ENCODE measurements around the gene METRN. TPM values are rescaled to one million over a fixed set of nuclear protein-coding genes. Genes with fewer than 3 reads are reported as not detected.
"Not testable (repeated sequence)": the region's sequence is repeated elsewhere in the genome, so short reads cannot be mapped to it uniquely, and the experiment has no call there.

METRN gene
- total RNA-seq, 3 donors from 2014 or later, result 23.8 to 34.7 (median 28.2) TPM

- Mint-ChIP-seq H3K36me3 (ENCODE audit: insufficient read depth) (no peaks in the 10 kb centered on the region), H3K27me3 (ENCODE audit: low read depth) (peaks cover 53% of the 10 kb centered on the region), H3K4me3 (no peak overlapping the region), H3K9me3 (no peaks in the 10 kb centered on the region), H3K4me1 (ENCODE audit: low read depth) (peaks cover 4% of the 10 kb centered on the region)
- ATAC-seq (no peak), DNase-seq (no peak)
These were observed 7.8 kb upstream of the METRN start for GRCh38 chr16:707062-707538.

- H3K36me3 Mint-ChIP-seq (ENCODE audit: insufficient read depth), result no peaks in the 10 kb centered on the region
- H3K9me3 Mint-ChIP-seq, result no peaks in the 10 kb centered on the region
- peaks cover 2% of the 10 kb centered on the region for H3K4me1 Mint-ChIP-seq (ENCODE audit: low read depth)
- DNase-seq (no peak), ATAC-seq (no peak)
- peaks cover 50% of the 10 kb centered on the region for H3K27me3 Mint-ChIP-seq (ENCODE audit: low read depth)
- no peak overlapping the region for H3K4me3 Mint-ChIP-seq
These were observed 6.9 kb upstream of the METRN start for GRCh38 chr16:708019-708418.

GRCh38 chr16:708959-709358, 6.0 kb upstream of the METRN start:
- Mint-ChIP-seq H3K9me3 (no peaks in the 10 kb centered on the region), H3K4me3 (no peak overlapping the region), H3K27me3 (ENCODE audit: low read depth) (peaks cover 49% of the 10 kb centered on the region), H3K36me3 (ENCODE audit: insufficient read depth) (no peaks in the 10 kb centered on the region), H3K4me1 (ENCODE audit: low read depth) (peaks cover 2% of the 10 kb centered on the region)
- ATAC-seq (no peak), DNase-seq (no peak)

GRCh38 chr16:709566-710499, 5.1 kb upstream of the METRN start:
- Mint-ChIP-seq H3K9me3 (no peaks in the 10 kb centered on the region), H3K36me3 (ENCODE audit: insufficient read depth) (no peaks in the 10 kb centered on the region), H3K4me1 (ENCODE audit: low read depth) (peaks cover 2% of the 10 kb centered on the region), H3K27me3 (ENCODE audit: low read depth) (peaks cover 49% of the 10 kb centered on the region), H3K4me3 (no peak overlapping the region)
- DNase-seq (no peak), ATAC-seq (no peak)

- Mint-ChIP-seq H3K9me3 (no peaks in the 10 kb centered on the region), H3K27me3 (ENCODE audit: low read depth) (peaks cover 49% of the 10 kb centered on the region), H3K4me3 (no peak overlapping the region), H3K36me3 (ENCODE audit: insufficient read depth) (no peaks in the 10 kb centered on the region), H3K4me1 (ENCODE audit: low read depth) (peaks cover 2% of the 10 kb centered on the region)
- no peak for DNase-seq
- ATAC-seq, result no peak
These were observed 4.3 kb upstream of the METRN start for GRCh38 chr16:710500-711075.

- H3K4me3 Mint-ChIP-seq, result no peak overlapping the region
- H3K4me1 Mint-ChIP-seq (ENCODE audit: low read depth), result peaks cover 2% of the 10 kb centered on the region
- H3K27me3 Mint-ChIP-seq (ENCODE audit: low read depth), result peaks cover 49% of the 10 kb centered on the region
- no peaks in the 10 kb centered on the region for H3K9me3 Mint-ChIP-seq
- H3K36me3 Mint-ChIP-seq (ENCODE audit: insufficient read depth), result no peaks in the 10 kb centered on the region
- no peak for DNase-seq
- ATAC-seq, result no peak
These were observed 3.8 kb upstream of the METRN start for GRCh38 chr16:711084-711483.

GRCh38 chr16:711548-712320, 3.2 kb upstream of the METRN start:
- Mint-ChIP-seq H3K27me3 (ENCODE audit: low read depth) (peaks cover 47% of the 10 kb centered on the region), H3K4me3 (no peak overlapping the region), H3K36me3 (ENCODE audit: insufficient read depth) (no peaks in the 10 kb centered on the region), H3K9me3 (no peaks in the 10 kb centered on the region), H3K4me1 (ENCODE audit: low read depth) (no peaks in the 10 kb centered on the region)
- peak; percentile 50 to 51 for ATAC-seq
- peak; percentile 82 for DNase-seq

- H3K36me3 Mint-ChIP-seq (ENCODE audit: insufficient read depth); H3K9me3 Mint-ChIP-seq; ATAC-seq; H3K4me3 Mint-ChIP-seq; H3K4me1 Mint-ChIP-seq (ENCODE audit: low read depth): not testable (repeated sequence)
- H3K27me3 Mint-ChIP-seq (ENCODE audit: low read depth), result peaks cover 38% of the 10 kb centered on the region
- peak; percentile 36 for DNase-seq
These were observed 2.1 kb upstream of the METRN start for GRCh38 chr16:712740-713250.

GRCh38 chr16:714079-714478, 839 bp upstream of the METRN start:
- no peaks in the 10 kb centered on the region for H3K36me3 Mint-ChIP-seq (ENCODE audit: insufficient read depth)
- no peak for DNase-seq
- no peak for ATAC-seq
- no peak overlapping the region for H3K4me3 Mint-ChIP-seq
- H3K9me3 Mint-ChIP-seq, result no peaks in the 10 kb centered on the region
- H3K27me3 Mint-ChIP-seq (ENCODE audit: low read depth), result peaks cover 26% of the 10 kb centered on the region
- H3K4me1 Mint-ChIP-seq (ENCODE audit: low read depth), result peaks cover under 1% of the 10 kb centered on the region

- Mint-ChIP-seq H3K36me3 (ENCODE audit: insufficient read depth) (no peaks in the 10 kb centered on the region), H3K9me3 (no peaks in the 10 kb centered on the region), H3K4me1 (ENCODE audit: low read depth) (peaks cover 9% of the 10 kb centered on the region), H3K4me3 (peak overlapping the region; percentile 60), H3K27me3 (ENCODE audit: low read depth) (peaks cover 16% of the 10 kb centered on the region)
- ATAC-seq (peak; percentile 17 to 23), DNase-seq (no peak)
These were observed 720 bp downstream of the METRN start for GRCh38 chr16:715477-716199.

- Mint-ChIP-seq H3K9me3 (no peaks in the 10 kb centered on the region), H3K36me3 (ENCODE audit: insufficient read depth) (no peaks in the 10 kb centered on the region), H3K4me3 (peak overlapping the region; percentile 60), H3K27me3 (ENCODE audit: low read depth) (peaks cover 15% of the 10 kb centered on the region), H3K4me1 (ENCODE audit: low read depth) (peaks cover 9% of the 10 kb centered on the region)
- ATAC-seq (no peak), DNase-seq (no peak)
These were observed 1.3 kb downstream of the METRN start for GRCh38 chr16:716200-716568.

GRCh38 chr16:716768-717325, 1.9 kb downstream of the METRN start:
- Mint-ChIP-seq H3K4me3 (peak overlapping the region; percentile 58), H3K36me3 (ENCODE audit: insufficient read depth) (no peaks in the 10 kb centered on the region), H3K4me1 (ENCODE audit: low read depth) (peaks cover 10% of the 10 kb centered on the region), H3K9me3 (no peaks in the 10 kb centered on the region), H3K27me3 (ENCODE audit: low read depth) (peaks cover 13% of the 10 kb centered on the region)
- DNase-seq (no peak), ATAC-seq (no peak)

GRCh38 chr16:717450-718245, 2.7 kb downstream of the METRN start:
- H3K4me3 Mint-ChIP-seq, result no peak overlapping the region

More at GRCh38 chr16:717450-718245, 2.7 kb downstream of the METRN start:
- Mint-ChIP-seq H3K4me1 (ENCODE audit: low read depth) (peaks cover 13% of the 10 kb centered on the region), H3K9me3 (no peaks in the 10 kb centered on the region), H3K36me3 (ENCODE audit: insufficient read depth) (no peaks in the 10 kb centered on the region), H3K27me3 (ENCODE audit: low read depth) (peaks cover 12% of the 10 kb centered on the region)
- DNase-seq, result no peak
- ATAC-seq, result no peak

All from activated T-cell treated with anti-CD3 and anti-CD28 coated beads, Interleukin-2, amount 50 U/mL, for 4 hours (primary cell).